H9 (cell line): ENCODE data around the gene SLC2A8. TPM values are rescaled to one million over a fixed set of nuclear protein-coding genes. Genes with fewer than 3 reads are reported as not detected.

Experiments used
- DNase-seq: peaks from one replicate; pipeline ENCODE4 v3.0.0-alpha.2; 2017
- H2AFZ ChIP-seq: one replicate; pipeline ENCODE4 v1.6.1; 2013; ENCODE audit warnings: mild to moderate bottlenecking, low read length, control low read depth, moderate library complexity
- H2AK5ac ChIP-seq: 2 replicates; pipeline ENCODE4 v1.6.1; 2013; ENCODE audit warnings: low read length, control low read depth, mixed read lengths; ENCODE audit not compliant: insufficient read length
- H2BK120ac ChIP-seq: one replicate; pipeline ENCODE4 v1.6.1; 2013; ENCODE audit warnings: low read depth, mild to moderate bottlenecking, low read length, control low read depth, inconsistent platforms; ENCODE audit not compliant: poor library complexity, severe bottlenecking
- H2BK12ac ChIP-seq: 2 replicates; pipeline ENCODE4 v1.6.1; 2013; ENCODE audit warnings: low read length, control low read depth, mixed read lengths, low read depth; ENCODE audit not compliant: insufficient read length
- H2BK15ac ChIP-seq: 2 replicates; pipeline ENCODE4 v1.6.1; 2013; ENCODE audit warnings: low read depth, low read length, control low read depth
- H2BK20ac ChIP-seq: one replicate; pipeline ENCODE4 v1.6.1; 2013; ENCODE audit warnings: low read depth, mild to moderate bottlenecking, low read length, control low read depth, inconsistent platforms; ENCODE audit not compliant: poor library complexity, severe bottlenecking
- H2BK5ac ChIP-seq: 2 replicates; pipeline ENCODE4 v1.6.1; 2013; ENCODE audit warnings: low read length, control low read depth, mixed read lengths; ENCODE audit not compliant: insufficient read length
- H3K14ac ChIP-seq: 2 replicates; pipeline ENCODE4 v1.6.1; 2013; ENCODE audit warnings: low read length, control low read depth; ENCODE audit not compliant: insufficient read depth
- H3K18ac ChIP-seq: 2 replicates; pipeline ENCODE4 v1.6.1; 2013; ENCODE audit warnings: low read depth, mild to moderate bottlenecking, mixed read lengths, low read length, control low read depth; ENCODE audit not compliant: insufficient read length
- H3K23ac ChIP-seq: 2 replicates; pipeline ENCODE4 v1.6.1; 2013; ENCODE audit warnings: low read length, control low read depth, mixed read lengths, low read depth; ENCODE audit not compliant: insufficient read length
- H3K23me2 ChIP-seq: 2 replicates; pipeline ENCODE4 v1.6.1; 2013; ENCODE audit warnings: low read depth, mild to moderate bottlenecking, mixed read lengths, low read length, control low read depth; ENCODE audit not compliant: insufficient read length, poor library complexity, severe bottlenecking
- H3K27ac ChIP-seq: 2 replicates; pipeline ENCODE4 v1.5.1; 2013; ENCODE audit warnings: low read length, control low read depth, mixed read lengths, low read depth; ENCODE audit not compliant: insufficient read length
- H3K27me3 ChIP-seq: 2 replicates; pipeline ENCODE4 v1.6.1; 2013; ENCODE audit warnings: low read length, control low read depth, inconsistent platforms; ENCODE audit not compliant: insufficient read depth
- H3K4ac ChIP-seq: 2 replicates; pipeline ENCODE4 v1.6.1; 2013; ENCODE audit warnings: low read depth, mild to moderate bottlenecking, control low read depth, inconsistent platforms, low read length, moderate library complexity
- H3K4me1 ChIP-seq: 2 replicates; pipeline ENCODE4 v1.6.1; 2013; ENCODE audit warnings: low read length, control low read depth, inconsistent platforms; ENCODE audit not compliant: insufficient read depth
- H3K4me2 ChIP-seq: 2 replicates; pipeline ENCODE4 v1.6.1; 2013; ENCODE audit warnings: low read length, control low read depth, mixed read lengths; ENCODE audit not compliant: insufficient read length, insufficient read depth
- H3K56ac ChIP-seq: 2 replicates; pipeline ENCODE4 v1.6.1; 2013; ENCODE audit warnings: low read depth, mild to moderate bottlenecking, mixed read lengths, low read length, control low read depth; ENCODE audit not compliant: insufficient read length
- H3K79me1 ChIP-seq: 2 replicates; pipeline ENCODE4 v1.6.1; 2013; ENCODE audit warnings: low read depth, mild to moderate bottlenecking, moderate library complexity, low read length, control low read depth, inconsistent platforms; ENCODE audit not compliant: insufficient read depth, poor library complexity, severe bottlenecking
- H3K79me2 ChIP-seq: 2 replicates; pipeline ENCODE4 v1.6.1; 2013; ENCODE audit warnings: low read length, control low read depth, inconsistent platforms; ENCODE audit not compliant: insufficient read depth
- H3K9ac ChIP-seq: 2 replicates; pipeline ENCODE4 v1.6.1; 2013; ENCODE audit warnings: low read length, control low read depth, mixed read lengths; ENCODE audit not compliant: insufficient read length; ENCODE audit errors: extremely low read depth
- H3K9me3 ChIP-seq: one replicate; pipeline ENCODE4 v1.6.1; 2013; ENCODE audit warnings: low read depth, low read length, inconsistent platforms; ENCODE audit not compliant: control insufficient read depth
- H3T11ph ChIP-seq: one replicate; pipeline ENCODE4 v1.6.1; 2013; ENCODE audit warnings: mild to moderate bottlenecking, low read length, control low read depth, inconsistent platforms
- H4K20me1 ChIP-seq: one replicate; pipeline ENCODE4 v1.6.1; 2013; ENCODE audit not compliant: control insufficient read depth, insufficient read length, insufficient read depth
- H4K5ac ChIP-seq: 2 replicates; pipeline ENCODE4 v1.6.1; 2013; ENCODE audit warnings: low read depth, mild to moderate bottlenecking, mixed read lengths, low read length, control low read depth; ENCODE audit not compliant: insufficient read length
- H4K8ac ChIP-seq: replicated peaks from 2 replicates; pipeline ENCODE4 v1.6.1; 2013; ENCODE audit warnings: low read length, control low read depth, mixed read lengths, low read depth; ENCODE audit not compliant: insufficient read length
- H4K91ac ChIP-seq: 2 replicates; pipeline ENCODE4 v1.6.1; 2013; ENCODE audit warnings: low read depth, mild to moderate bottlenecking, moderate library complexity, mixed read lengths, low read length, control low read depth; ENCODE audit not compliant: insufficient read length
- H3K27ac Mint-ChIP-seq, 3 experiments: 2 replicates in 2 of 3; 3 replicates in 1 of 3; pipeline ENCODE4 v1.8.0; 2020 to 2021; ENCODE audit warnings: mixed read lengths in 3 of 3, mild to moderate bottlenecking in 1 of 3, moderate library complexity in 1 of 3
- H3K27me3 Mint-ChIP-seq: 2 replicates; pipeline ENCODE4 v1.8.0; 2021; ENCODE audit warnings: low read depth, mild to moderate bottlenecking, moderate library complexity, mixed read lengths
- H3K36me3 Mint-ChIP-seq, 3 experiments: 2 replicates in 2 of 3; 3 replicates in 1 of 3; pipeline ENCODE4 v1.8.0; 2020 to 2021; ENCODE audit warnings: low read depth in 3 of 3, mixed read lengths in 3 of 3; ENCODE audit not compliant: insufficient read depth in 1 of 3
- H3K4me1 Mint-ChIP-seq, 2 experiments: 2 replicates each; pipeline ENCODE4 v1.8.0; 2020; ENCODE audit warnings: mixed read lengths in 2 of 2
- H3K4me3 Mint-ChIP-seq, 2 experiments: 2 replicates in 1 of 2; 3 replicates in 1 of 2; pipeline ENCODE4 v1.8.0; 2020 to 2021; ENCODE audit warnings: mild to moderate bottlenecking in 2 of 2, mixed read lengths in 2 of 2, moderate library complexity in 1 of 2
- H3K9me3 Mint-ChIP-seq, 2 experiments: 2 replicates in 1 of 2; 3 replicates in 1 of 2; pipeline ENCODE4 v1.8.0; 2020; ENCODE audit warnings: mild to moderate bottlenecking in 2 of 2, mixed read lengths in 2 of 2, moderate library complexity in 1 of 2
- WGBS: extraction: QIAGEN DNeasy Blood & Tissue Kit; methylation state at CpG from one replicate; pipeline ENCODE4 v1.1.7; 2013; ENCODE audit warnings: missing lambda C conversion rate, low lambda C conversion rate, mixed read lengths; ENCODE audit not compliant: insufficient read length; ENCODE audit errors: extremely low coverage; 5-methylcytosine and 5-hydroxymethylcytosine counted together
- total RNA-seq: library from RNA; stranded (reverse); gene quantifications from 2 replicates; pipeline ENCODE4 v1.2.1, GENCODE V29; 2021
- TF ChIP-seq, protein P1 (sequence below): fragments of 200-600 bp; sonication (generic); conservative IDR thresholded peaks from 3 replicates; pipeline ENCODE4 v1.8.0; 2021; ENCODE audit warnings: antibody characterized with exemption, mild to moderate bottlenecking

The SLC2A8 gene
- total RNA-seq, 1 experiment from 2014 or later = 38.3 TPM

DNA sequence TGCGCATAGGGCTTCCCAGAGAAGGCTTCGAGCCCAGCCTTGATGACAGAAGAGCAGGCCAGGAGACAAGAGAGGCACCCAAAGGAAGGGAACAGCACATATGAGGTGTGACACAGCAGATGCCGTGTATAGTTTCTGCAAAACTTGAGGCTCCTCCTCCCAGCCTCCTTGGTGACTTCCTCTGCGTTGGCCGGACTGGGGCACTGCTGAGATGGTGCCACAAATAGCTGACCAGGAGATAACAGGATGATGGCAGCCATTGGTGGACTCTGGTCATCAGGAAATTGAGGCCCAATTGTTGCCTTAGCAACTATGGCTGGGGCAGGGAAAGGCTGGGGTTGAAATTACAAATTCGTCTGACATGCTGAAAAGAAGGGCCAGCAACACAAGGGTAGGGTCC lies 22.4 kb downstream of the SLC2A8 start:
- H2AFZ ChIP-seq = no peak overlapping the region
- H3K56ac ChIP-seq = no peak overlapping the region
- H3K27ac ChIP-seq = no peak overlapping the region
- no peaks in the 10 kb centered on the region for H3K9me3 ChIP-seq
- no peak overlapping the region for H2BK12ac ChIP-seq
- no peak overlapping the region for H3K18ac ChIP-seq
- H2BK120ac ChIP-seq = no peak overlapping the region
- H3K14ac ChIP-seq = no peak overlapping the region
- no peak overlapping the region for H2BK5ac ChIP-seq
- no peaks in the 10 kb centered on the region for H4K20me1 ChIP-seq
- H3T11ph ChIP-seq = no peak overlapping the region
- Mint-ChIP-seq H3K27me3 (peaks cover 6% of the 10 kb centered on the region), H3K36me3 (peaks cover 0 to 1% (median 0%) of the 10 kb centered on the region in 3 experiments; a peak in 1 of 7 replicates), H3K4me3 (peak overlapping the region in 1 of 2 experiments; percentile 28; a peak in 1 of 5 replicates), H3K27ac (no peak overlapping the region), H3K9me3 (no peaks in the 10 kb centered on the region), H3K4me1 (peaks cover 32 to 36% of the 10 kb centered on the region in 2 experiments)
- H3K27me3 ChIP-seq = no peaks in the 10 kb centered on the region
- no peak overlapping the region for H4K8ac ChIP-seq
- DNase-seq = no peak
- H4K91ac ChIP-seq = no peak overlapping the region
- H4K5ac ChIP-seq = no peak overlapping the region
- no peaks in the 10 kb centered on the region; the same call in 1 of the 2 replicates for H3K4me1 ChIP-seq
- no peaks in the 10 kb centered on the region for H3K79me2 ChIP-seq
- H3K4ac ChIP-seq = no peak overlapping the region
- peaks cover 6% of the 10 kb centered on the region for H3K23me2 ChIP-seq
- H3K4me2 ChIP-seq = no peak overlapping the region
- no peak overlapping the region for H2BK20ac ChIP-seq
- H3K79me1 ChIP-seq = no peaks in the 10 kb centered on the region
- no peak overlapping the region for H3K23ac ChIP-seq
- no peak overlapping the region for H2AK5ac ChIP-seq
- H2BK15ac ChIP-seq = no peak overlapping the region
- WGBS = no CpG with 5 or more reads among the region's 6 CpGs
- TF ChIP-seq, protein P1, sequence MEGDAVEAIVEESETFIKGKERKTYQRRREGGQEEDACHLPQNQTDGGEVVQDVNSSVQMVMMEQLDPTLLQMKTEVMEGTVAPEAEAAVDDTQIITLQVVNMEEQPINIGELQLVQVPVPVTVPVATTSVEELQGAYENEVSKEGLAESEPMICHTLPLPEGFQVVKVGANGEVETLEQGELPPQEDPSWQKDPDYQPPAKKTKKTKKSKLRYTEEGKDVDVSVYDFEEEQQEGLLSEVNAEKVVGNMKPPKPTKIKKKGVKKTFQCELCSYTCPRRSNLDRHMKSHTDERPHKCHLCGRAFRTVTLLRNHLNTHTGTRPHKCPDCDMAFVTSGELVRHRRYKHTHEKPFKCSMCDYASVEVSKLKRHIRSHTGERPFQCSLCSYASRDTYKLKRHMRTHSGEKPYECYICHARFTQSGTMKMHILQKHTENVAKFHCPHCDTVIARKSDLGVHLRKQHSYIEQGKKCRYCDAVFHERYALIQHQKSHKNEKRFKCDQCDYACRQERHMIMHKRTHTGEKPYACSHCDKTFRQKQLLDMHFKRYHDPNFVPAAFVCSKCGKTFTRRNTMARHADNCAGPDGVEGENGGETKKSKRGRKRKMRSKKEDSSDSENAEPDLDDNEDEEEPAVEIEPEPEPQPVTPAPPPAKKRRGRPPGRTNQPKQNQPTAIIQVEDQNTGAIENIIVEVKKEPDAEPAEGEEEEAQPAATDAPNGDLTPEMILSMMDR = no peak
- H3K9ac ChIP-seq = no peak overlapping the region
